ENCODE data around the gene PRR5.

PRR5 gene

DNA sequence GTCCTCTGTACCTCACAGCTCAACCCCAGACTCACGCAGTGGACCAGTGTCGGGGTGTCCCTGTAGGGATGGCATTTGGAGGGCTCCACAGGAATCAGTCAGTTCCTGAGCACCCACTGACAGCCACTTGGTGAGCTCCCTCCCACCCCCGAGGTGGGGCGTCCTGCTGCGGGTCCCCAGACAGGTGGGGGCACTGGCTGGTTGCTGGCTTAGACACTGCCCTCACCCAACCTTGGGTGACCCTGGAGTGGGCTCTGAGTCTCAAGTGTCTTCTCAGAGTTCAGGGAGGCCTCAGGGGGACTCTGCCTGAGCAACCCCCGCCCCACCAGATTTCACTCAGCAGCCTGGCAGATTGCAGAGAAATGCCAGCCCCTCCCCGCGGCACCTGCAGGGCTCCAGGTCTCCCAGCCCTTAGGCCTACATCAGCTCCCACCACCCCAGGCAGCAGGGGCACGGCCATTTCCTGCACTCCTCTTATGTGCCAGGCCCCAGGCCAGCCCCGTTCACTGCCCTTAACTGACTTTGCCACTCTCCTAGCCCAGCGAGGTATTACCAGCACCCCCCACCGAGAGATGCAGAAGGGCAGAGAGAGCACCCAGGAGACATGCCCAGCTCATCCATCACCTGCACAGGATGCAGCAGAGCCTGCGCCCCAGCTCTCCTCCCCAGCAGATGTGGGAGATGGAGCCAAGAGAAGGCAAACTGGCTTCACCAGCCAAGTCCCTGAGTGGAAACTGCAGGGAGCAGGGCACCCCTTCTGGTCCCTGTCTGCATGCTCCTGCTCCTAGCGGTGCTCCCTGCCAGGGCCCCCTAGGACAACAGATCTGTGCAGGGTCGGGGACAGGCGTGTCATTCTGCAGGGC, 2.4 kb downstream of the PRR5 start:
- Histone ChIP-seq H2AFZ (ENCODE audit: low read depth, low read length) (no peak overlapping the region), H3K4me1 (ENCODE audit: low read length) (0 out of 2 replicates have a peak, but pooled peaks cover 2% of the 10 kb centered on the region)
- no peak for TF ChIP-seq EZH2phosphoT487 (IDR thresholded peaks at IDR 0.05; ENCODE audit: low read depth)
- TF ChIP-seq, protein P1, sequence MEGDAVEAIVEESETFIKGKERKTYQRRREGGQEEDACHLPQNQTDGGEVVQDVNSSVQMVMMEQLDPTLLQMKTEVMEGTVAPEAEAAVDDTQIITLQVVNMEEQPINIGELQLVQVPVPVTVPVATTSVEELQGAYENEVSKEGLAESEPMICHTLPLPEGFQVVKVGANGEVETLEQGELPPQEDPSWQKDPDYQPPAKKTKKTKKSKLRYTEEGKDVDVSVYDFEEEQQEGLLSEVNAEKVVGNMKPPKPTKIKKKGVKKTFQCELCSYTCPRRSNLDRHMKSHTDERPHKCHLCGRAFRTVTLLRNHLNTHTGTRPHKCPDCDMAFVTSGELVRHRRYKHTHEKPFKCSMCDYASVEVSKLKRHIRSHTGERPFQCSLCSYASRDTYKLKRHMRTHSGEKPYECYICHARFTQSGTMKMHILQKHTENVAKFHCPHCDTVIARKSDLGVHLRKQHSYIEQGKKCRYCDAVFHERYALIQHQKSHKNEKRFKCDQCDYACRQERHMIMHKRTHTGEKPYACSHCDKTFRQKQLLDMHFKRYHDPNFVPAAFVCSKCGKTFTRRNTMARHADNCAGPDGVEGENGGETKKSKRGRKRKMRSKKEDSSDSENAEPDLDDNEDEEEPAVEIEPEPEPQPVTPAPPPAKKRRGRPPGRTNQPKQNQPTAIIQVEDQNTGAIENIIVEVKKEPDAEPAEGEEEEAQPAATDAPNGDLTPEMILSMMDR (IDR thresholded peaks at IDR 0.05; ENCODE audit: low read depth, low read length) = no peak

DNA sequence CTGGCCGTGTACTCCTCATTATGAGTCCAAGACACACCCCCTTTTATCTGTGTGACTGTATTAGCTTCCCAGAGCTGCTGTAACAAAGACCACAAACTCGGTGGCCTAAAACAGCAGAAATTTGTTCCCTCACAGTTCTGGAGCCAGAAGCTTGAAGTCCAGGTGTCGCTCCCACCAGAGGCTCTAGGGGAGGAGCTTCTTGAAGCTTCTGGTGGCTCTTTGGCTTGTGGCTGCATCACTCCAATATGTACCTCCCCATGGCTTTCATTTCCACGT, 3.0 kb downstream of the PRR5 start:
- H3K36me3 ChIP-seq (replicated peaks; ENCODE audit: low read depth, low read length) = no peaks in the 10 kb centered on the region
- H4K20me1 ChIP-seq (ENCODE audit: insufficient read depth, low read length) = no peaks in the 10 kb centered on the region
- H3K79me2 ChIP-seq (ENCODE audit: low read length) = no peaks in the 10 kb centered on the region
- H3K4me2 ChIP-seq (ENCODE audit: low read length) = no peak overlapping the region
- no peak overlapping the region for H3K27ac ChIP-seq (ENCODE audit: low read length)
- H3K4me1 ChIP-seq (ENCODE audit: low read length) = peaks cover 2% of the 10 kb centered on the region; the same call in 1 of the 2 replicates
- H2AFZ ChIP-seq (ENCODE audit: low read depth, low read length) = no peak overlapping the region
- H3K9ac ChIP-seq (ENCODE audit: low read length) = no peak overlapping the region
- H3K4me3 ChIP-seq (ENCODE audit: low read length) = no peak overlapping the region
- H3K27me3 ChIP-seq (ENCODE audit: low read depth, low read length) = peaks cover 11% of the 10 kb centered on the region
- TF ChIP-seq, protein P1 (IDR thresholded peaks at IDR 0.05; ENCODE audit: low read depth, low read length) = no peak
- TF ChIP-seq EZH2phosphoT487 (IDR thresholded peaks at IDR 0.05; ENCODE audit: low read depth) = no peak
- no peaks in the 10 kb centered on the region for H3K9me3 ChIP-seq (ENCODE audit: insufficient read depth, low read length)

More for the DNA sequence above, 2.4 kb downstream of the PRR5 start:
- no peak overlapping the region for H3K4me2 ChIP-seq (ENCODE audit: low read length)
- no peaks in the 10 kb centered on the region for H3K9me3 ChIP-seq (ENCODE audit: insufficient read depth, low read length)
- H3K9ac ChIP-seq (ENCODE audit: low read length) = no peak overlapping the region
- no peaks in the 10 kb centered on the region for H4K20me1 ChIP-seq (ENCODE audit: insufficient read depth, low read length)
- H3K27ac ChIP-seq (ENCODE audit: low read length) = no peak overlapping the region
- H3K4me3 ChIP-seq (ENCODE audit: low read length) = no peak overlapping the region
- no peaks in the 10 kb centered on the region for H3K79me2 ChIP-seq (ENCODE audit: low read length)
- H3K27me3 ChIP-seq (ENCODE audit: low read depth, low read length) = peaks cover 17% of the 10 kb centered on the region
- H3K36me3 ChIP-seq (replicated peaks; ENCODE audit: low read depth, low read length) = no peaks in the 10 kb centered on the region

DNA sequence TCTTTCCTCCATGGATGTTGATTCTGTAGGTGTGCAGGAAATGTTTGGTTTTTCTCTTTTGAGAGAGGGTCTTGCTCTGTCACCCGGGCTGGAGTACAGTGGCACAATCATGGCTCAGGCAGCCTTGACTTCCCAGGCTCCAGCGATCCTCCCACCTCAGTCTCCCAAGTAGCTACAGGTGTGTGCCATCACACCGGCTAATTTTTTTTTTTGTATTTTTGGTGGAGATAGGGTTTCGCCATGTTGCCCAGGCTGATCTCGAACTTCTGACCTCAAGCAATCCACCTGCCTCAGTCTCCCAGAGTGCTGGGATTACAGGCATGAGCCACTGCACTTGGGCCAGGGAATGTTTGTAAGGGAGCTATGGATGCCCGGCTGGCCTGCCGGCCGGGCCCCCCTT, 4.5 kb downstream of the PRR5 start:
- Histone ChIP-seq H3K36me3 (replicated peaks; ENCODE audit: low read depth, low read length) (no peaks in the 10 kb centered on the region), H3K9me3 (ENCODE audit: insufficient read depth, low read length) (no peaks in the 10 kb centered on the region), H3K79me2 (ENCODE audit: low read length) (no peaks in the 10 kb centered on the region), H3K27me3 (ENCODE audit: low read depth, low read length) (no peaks in the 10 kb centered on the region), H3K9ac (ENCODE audit: low read length) (no peak overlapping the region), H4K20me1 (ENCODE audit: insufficient read depth, low read length) (no peaks in the 10 kb centered on the region), H3K27ac (ENCODE audit: low read length) (no peak overlapping the region), H3K4me3 (ENCODE audit: low read length) (no peak overlapping the region), H3K4me2 (ENCODE audit: low read length) (no peak overlapping the region), H2AFZ (ENCODE audit: low read depth, low read length) (no peak overlapping the region), H3K4me1 (ENCODE audit: low read length) (peaks cover 10% of the 10 kb centered on the region)
- no peak for TF ChIP-seq EZH2phosphoT487 (IDR thresholded peaks at IDR 0.05; ENCODE audit: low read depth)
- TF ChIP-seq, protein P1 (IDR thresholded peaks at IDR 0.05; ENCODE audit: low read depth, low read length) = no peak

DNA sequence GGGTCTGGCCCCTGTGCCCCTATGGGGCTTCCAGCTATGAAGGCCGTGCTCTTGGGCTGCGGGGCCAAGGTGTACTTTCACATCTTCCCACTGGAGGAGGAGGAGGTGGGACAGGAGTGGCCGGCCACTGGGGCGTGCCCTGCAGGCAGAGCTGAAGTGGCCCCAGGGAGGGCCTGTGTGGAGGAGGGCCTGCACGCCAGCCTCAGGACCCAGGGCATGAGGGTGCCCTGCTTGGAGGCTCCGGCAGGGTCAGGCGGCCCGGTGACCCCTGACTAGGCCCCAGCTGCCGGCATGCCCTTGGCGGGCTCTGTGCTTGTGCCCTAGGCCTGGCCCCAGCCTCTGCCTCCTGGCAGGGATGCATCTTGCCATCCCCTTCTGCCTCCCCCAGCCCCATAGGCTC, 5.2 kb downstream of the PRR5 start:
- Histone ChIP-seq H3K36me3 (replicated peaks; ENCODE audit: low read depth, low read length) (no peaks in the 10 kb centered on the region), H2AFZ (ENCODE audit: low read depth, low read length) (no peak overlapping the region), H3K4me1 (ENCODE audit: low read length) (peaks cover 8% of the 10 kb centered on the region), H3K9ac (ENCODE audit: low read length) (no peak overlapping the region), H3K79me2 (ENCODE audit: low read length) (no peaks in the 10 kb centered on the region), H3K4me2 (ENCODE audit: low read length) (no peak overlapping the region), H3K27ac (ENCODE audit: low read length) (no peak overlapping the region), H3K4me3 (ENCODE audit: low read length) (no peak overlapping the region), H4K20me1 (ENCODE audit: insufficient read depth, low read length) (no peaks in the 10 kb centered on the region), H3K9me3 (ENCODE audit: insufficient read depth, low read length) (no peaks in the 10 kb centered on the region), H3K27me3 (ENCODE audit: low read depth, low read length) (no peaks in the 10 kb centered on the region)
- TF ChIP-seq, protein P1 (IDR thresholded peaks at IDR 0.05; ENCODE audit: low read depth, low read length) = no peak
- TF ChIP-seq EZH2phosphoT487 (IDR thresholded peaks at IDR 0.05; ENCODE audit: low read depth) = no peak

All from OCI-LY3 (cell line).